Testis (tissue), 2 donors: Measurements from ENCODE around the gene BACH1.

Experiments used
- CTCF ChIP-seq, 3 experiments: fragments of 450-650 bp in 2 of 3; fragments of 200-600 bp in 1 of 3; sonication (generic) in 1 of 3; IDR thresholded peaks; one replicate each; pipeline ENCODE4 v1.5.1; 2016 to 2019; ENCODE audit warnings: antibody characterized with exemption in 3 of 3, mild to moderate bottlenecking in 2 of 3, moderate library complexity in 1 of 3
- POLR2A ChIP-seq: fragments of 450-650 bp; IDR thresholded peaks from one replicate; pipeline ENCODE4 v1.6.1; 2017; ENCODE audit warnings: antibody characterized with exemption, mild to moderate bottlenecking, moderate library complexity

- TF ChIP-seq CTCF (IDR thresholded peaks at IDR 0.05) (no peak), POLR2A (no peak)
These were observed 9.7 kb downstream of the BACH1 start for GRCh38 chr21:29308456-29308783.
